ENCODE results near the gene PLA2G12B.

PLA2G12B gene, protein sequence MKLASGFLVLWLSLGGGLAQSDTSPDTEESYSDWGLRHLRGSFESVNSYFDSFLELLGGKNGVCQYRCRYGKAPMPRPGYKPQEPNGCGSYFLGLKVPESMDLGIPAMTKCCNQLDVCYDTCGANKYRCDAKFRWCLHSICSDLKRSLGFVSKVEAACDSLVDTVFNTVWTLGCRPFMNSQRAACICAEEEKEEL

GRCh38 chr10:72954596-72955554, at the start of gene PLA2G12B:
Gene PLA2G12B, minus strand, starts transcription at chr10:72954806. Its CDS starts 121 bp downstream, at chr10:72954685.
- no peak for TF ChIP-seq TAF1 (IDR thresholded peaks at IDR 0.05; ENCODE audit: low read depth)
- TF ChIP-seq, protein P1, sequence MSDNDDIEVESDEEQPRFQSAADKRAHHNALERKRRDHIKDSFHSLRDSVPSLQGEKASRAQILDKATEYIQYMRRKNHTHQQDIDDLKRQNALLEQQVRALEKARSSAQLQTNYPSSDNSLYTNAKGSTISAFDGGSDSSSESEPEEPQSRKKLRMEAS (IDR thresholded peaks at IDR 0.05), result no peak
- no peak for TF ChIP-seq ZBTB7A (IDR thresholded peaks at IDR 0.05; ENCODE audit: low read depth)
- TF ChIP-seq USF1 (IDR thresholded peaks at IDR 0.05), result no peak
- no peak for TF ChIP-seq EGR1 (IDR thresholded peaks at IDR 0.05)
- TF ChIP-seq NFIC (IDR thresholded peaks at IDR 0.05), result no peak
- TF ChIP-seq TCF12 (IDR thresholded peaks at IDR 0.05; ENCODE audit: low read depth), result no peak
- TF ChIP-seq YY1 (IDR thresholded peaks at IDR 0.05; ENCODE audit: low read depth), result no peak

DNA sequence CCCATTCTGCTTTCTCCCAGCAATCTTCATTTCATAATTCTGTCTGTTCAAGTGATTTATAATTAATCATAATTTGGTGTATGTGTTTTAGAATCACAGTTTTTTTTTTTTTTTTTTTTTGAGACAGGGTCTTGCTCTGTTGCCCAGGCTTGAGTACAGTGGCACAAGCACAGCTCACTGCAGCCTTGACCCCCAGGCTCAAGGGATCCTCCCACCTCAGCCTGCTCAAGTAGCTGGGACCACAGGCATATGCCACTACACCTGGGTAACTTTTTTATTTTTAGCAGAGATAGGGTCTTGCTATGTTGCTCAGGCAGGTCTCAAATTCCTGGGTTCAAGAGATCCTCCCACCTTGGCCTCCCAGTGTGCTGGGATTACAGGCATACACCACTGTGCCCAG, 49.2 kb upstream of the PLA2G12B start:
- TF ChIP-seq NFIC (IDR thresholded peaks at IDR 0.05), result no peak
- TF ChIP-seq EGR1 (IDR thresholded peaks at IDR 0.05), result no peak
- TF ChIP-seq, protein P1 (IDR thresholded peaks at IDR 0.05), result no peak
- no peak for TF ChIP-seq TAF1 (IDR thresholded peaks at IDR 0.05; ENCODE audit: low read depth)
- TF ChIP-seq, protein P2, sequence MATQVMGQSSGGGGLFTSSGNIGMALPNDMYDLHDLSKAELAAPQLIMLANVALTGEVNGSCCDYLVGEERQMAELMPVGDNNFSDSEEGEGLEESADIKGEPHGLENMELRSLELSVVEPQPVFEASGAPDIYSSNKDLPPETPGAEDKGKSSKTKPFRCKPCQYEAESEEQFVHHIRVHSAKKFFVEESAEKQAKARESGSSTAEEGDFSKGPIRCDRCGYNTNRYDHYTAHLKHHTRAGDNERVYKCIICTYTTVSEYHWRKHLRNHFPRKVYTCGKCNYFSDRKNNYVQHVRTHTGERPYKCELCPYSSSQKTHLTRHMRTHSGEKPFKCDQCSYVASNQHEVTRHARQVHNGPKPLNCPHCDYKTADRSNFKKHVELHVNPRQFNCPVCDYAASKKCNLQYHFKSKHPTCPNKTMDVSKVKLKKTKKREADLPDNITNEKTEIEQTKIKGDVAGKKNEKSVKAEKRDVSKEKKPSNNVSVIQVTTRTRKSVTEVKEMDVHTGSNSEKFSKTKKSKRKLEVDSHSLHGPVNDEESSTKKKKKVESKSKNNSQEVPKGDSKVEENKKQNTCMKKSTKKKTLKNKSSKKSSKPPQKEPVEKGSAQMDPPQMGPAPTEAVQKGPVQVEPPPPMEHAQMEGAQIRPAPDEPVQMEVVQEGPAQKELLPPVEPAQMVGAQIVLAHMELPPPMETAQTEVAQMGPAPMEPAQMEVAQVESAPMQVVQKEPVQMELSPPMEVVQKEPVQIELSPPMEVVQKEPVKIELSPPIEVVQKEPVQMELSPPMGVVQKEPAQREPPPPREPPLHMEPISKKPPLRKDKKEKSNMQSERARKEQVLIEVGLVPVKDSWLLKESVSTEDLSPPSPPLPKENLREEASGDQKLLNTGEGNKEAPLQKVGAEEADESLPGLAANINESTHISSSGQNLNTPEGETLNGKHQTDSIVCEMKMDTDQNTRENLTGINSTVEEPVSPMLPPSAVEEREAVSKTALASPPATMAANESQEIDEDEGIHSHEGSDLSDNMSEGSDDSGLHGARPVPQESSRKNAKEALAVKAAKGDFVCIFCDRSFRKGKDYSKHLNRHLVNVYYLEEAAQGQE (IDR thresholded peaks at IDR 0.05; ENCODE audit: low read depth), result no peak
- no peak for TF ChIP-seq CEBPB (IDR thresholded peaks at IDR 0.05)
- no peak for TF ChIP-seq FOXM1 (IDR thresholded peaks at IDR 0.05; ENCODE audit: borderline replicate concordance, low read depth)
- no peak for TF ChIP-seq EP300 (IDR thresholded peaks at IDR 0.05; ENCODE audit: borderline replicate concordance)
- no peak for TF ChIP-seq USF1 (IDR thresholded peaks at IDR 0.05)
- no peak for TF ChIP-seq RAD21 (IDR thresholded peaks at IDR 0.05; ENCODE audit: low read depth)
- TF ChIP-seq CREB1 (IDR thresholded peaks at IDR 0.05; ENCODE audit: low read depth), result no peak
- no peak for TF ChIP-seq YY1 (IDR thresholded peaks at IDR 0.05; ENCODE audit: low read depth)
- no peak for TF ChIP-seq TEAD4 (IDR thresholded peaks at IDR 0.05)
- TF ChIP-seq TCF12 (IDR thresholded peaks at IDR 0.05; ENCODE audit: low read depth), result no peak
- TF ChIP-seq ZBTB7A (IDR thresholded peaks at IDR 0.05; ENCODE audit: low read depth), result no peak

GRCh38 chr10:73000973-73001372, 46.4 kb upstream of the PLA2G12B start:
- no peak for TF ChIP-seq TCF12 (IDR thresholded peaks at IDR 0.05; ENCODE audit: low read depth)
- TF ChIP-seq ZBTB7A (IDR thresholded peaks at IDR 0.05; ENCODE audit: low read depth), result no peak
- no peak for TF ChIP-seq CEBPB (IDR thresholded peaks at IDR 0.05)
- TF ChIP-seq CREB1 (IDR thresholded peaks at IDR 0.05; ENCODE audit: low read depth), result no peak
- TF ChIP-seq YY1 (IDR thresholded peaks at IDR 0.05; ENCODE audit: low read depth), result no peak
- TF ChIP-seq TAF1 (IDR thresholded peaks at IDR 0.05; ENCODE audit: low read depth), result no peak
- no peak for TF ChIP-seq EGR1 (IDR thresholded peaks at IDR 0.05)
- TF ChIP-seq, protein P2 (IDR thresholded peaks at IDR 0.05; ENCODE audit: low read depth), result no peak
- no peak for TF ChIP-seq RAD21 (IDR thresholded peaks at IDR 0.05; ENCODE audit: low read depth)
- TF ChIP-seq, protein P1 (IDR thresholded peaks at IDR 0.05), result no peak
- no peak for TF ChIP-seq FOXM1 (IDR thresholded peaks at IDR 0.05; ENCODE audit: borderline replicate concordance, low read depth)
- no peak for TF ChIP-seq NFIC (IDR thresholded peaks at IDR 0.05)
- TF ChIP-seq TEAD4 (IDR thresholded peaks at IDR 0.05), result no peak
- TF ChIP-seq USF1 (IDR thresholded peaks at IDR 0.05), result no peak
- no peak for TF ChIP-seq EP300 (IDR thresholded peaks at IDR 0.05; ENCODE audit: borderline replicate concordance)

GRCh38 chr10:72997099-72997498, 42.5 kb upstream of the PLA2G12B start:
- TF ChIP-seq CREB1 (IDR thresholded peaks at IDR 0.05; ENCODE audit: low read depth) (no peak), NFIC (IDR thresholded peaks at IDR 0.05) (no peak), YY1 (IDR thresholded peaks at IDR 0.05; ENCODE audit: low read depth) (no peak), EP300 (IDR thresholded peaks at IDR 0.05; ENCODE audit: borderline replicate concordance) (no peak), USF1 (IDR thresholded peaks at IDR 0.05) (no peak)
